ENCODE data around the gene ERBB4. TPM values are rescaled to one million over a fixed set of nuclear protein-coding genes. Genes with fewer than 3 reads are reported as not detected.

The ERBB4 gene
- total and polyA plus RNA-seq, 2 of the 8 experiments (the other 6 are each of a cell fraction or from before 2014, with no cell fraction given): 0.34 to 1.3 TPM

DNA sequence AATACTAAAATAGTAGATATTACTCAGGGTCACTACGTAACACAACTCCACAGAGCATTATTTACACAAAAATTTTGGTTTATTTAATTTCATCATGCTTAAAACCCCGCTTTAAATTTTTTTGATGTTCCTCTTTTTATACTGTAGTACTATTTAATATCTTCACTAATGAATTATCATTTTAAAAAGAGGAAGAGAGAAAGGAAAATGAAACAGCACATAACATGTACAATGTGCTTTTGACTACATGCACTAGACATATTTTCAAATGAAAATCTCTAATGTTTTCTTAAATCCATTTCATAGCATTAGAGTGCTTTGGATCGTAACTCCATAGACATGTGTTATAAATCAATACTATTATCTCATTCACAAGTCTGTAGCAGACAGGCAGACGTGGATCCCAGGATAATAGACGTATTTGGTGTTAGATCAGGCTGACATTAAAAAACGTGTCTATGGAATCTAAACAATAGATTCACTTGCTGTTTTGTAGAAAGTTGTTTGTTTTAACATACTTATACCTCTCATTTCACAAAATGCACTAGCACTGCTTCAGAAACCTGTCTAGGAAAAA lies 1085.2 kb downstream of the ERBB4 start:
- H4K91ac ChIP-seq (replicated peaks; ENCODE audit: insufficient read length, low read length): no peak overlapping the region
- H2BK20ac ChIP-seq (ENCODE audit: low read length): no peak overlapping the region
- H3K18ac ChIP-seq (ENCODE audit: extremely low read depth, low read length): no peak overlapping the region
- H3K36me3 ChIP-seq (ENCODE audit: control insufficient read depth in 2 of 4, insufficient read depth in 4 of 4, low read length in 3 of 4): no peaks in the 10 kb centered on the region
- no peaks in the 10 kb centered on the region for H3K23me2 ChIP-seq (ENCODE audit: low read depth, low read length)
- H2BK15ac ChIP-seq (ENCODE audit: low read length): no peak overlapping the region
- H3K56ac ChIP-seq (replicated peaks; ENCODE audit: insufficient read length, low read depth, low read length): no peak overlapping the region
- H3K27me3 ChIP-seq (replicated peaks in 1 of 4; ENCODE audit: control insufficient read depth in 3 of 4, extremely low read depth in 1 of 4, insufficient read depth in 3 of 4, low read length in 3 of 4): no peaks in the 10 kb centered on the region
- DNase-seq (ENCODE audit: low read depth in 1 of 2, low spot score in 2 of 2) (no peak), FAIRE-seq (no peak)
- no peak overlapping the region for H3K4ac ChIP-seq (replicated peaks; ENCODE audit: insufficient read length, low read depth, low read length)
- no peaks in the 10 kb centered on the region for H3K9me3 ChIP-seq (ENCODE audit: insufficient read depth in 2 of 2, low read depth in 1 of 2, low read length in 1 of 2)
- H4K5ac ChIP-seq (ENCODE audit: insufficient read length, low read depth, low read length): no peak overlapping the region
- no peak overlapping the region for H2BK120ac ChIP-seq (replicated peaks; ENCODE audit: low read depth, low read length)
- H2BK5ac ChIP-seq (ENCODE audit: low read depth, low read length): no peak overlapping the region
- no peaks in the 10 kb centered on the region for H3K79me1 ChIP-seq (ENCODE audit: low read depth, low read length)
- no peak overlapping the region for H2AFZ ChIP-seq (ENCODE audit: low read length)
- H3K9ac ChIP-seq (replicated peaks in 1 of 4; ENCODE audit: extremely low read depth in 1 of 4, low read depth in 3 of 4, low read length in 3 of 4): no peak overlapping the region
- H4K8ac ChIP-seq (ENCODE audit: extremely low read depth, insufficient read depth, low read length): no peak overlapping the region
- no peak overlapping the region for H3K4me2 ChIP-seq (ENCODE audit: insufficient read depth in 1 of 2, low read depth in 2 of 2, low read length in 2 of 2)
- no peak overlapping the region for H3K23ac ChIP-seq (ENCODE audit: insufficient read length)
- H4K20me1 ChIP-seq (replicated peaks in 1 of 2; ENCODE audit: control insufficient read depth in 1 of 2, insufficient read depth in 2 of 2, low read length in 2 of 2): no peaks in the 10 kb centered on the region
- no peak overlapping the region for H2AK5ac ChIP-seq (ENCODE audit: low read depth, low read length)
- CTCF ChIA-PET (ENCODE audit: partially characterized antibody): interaction anchor here (0.6 to 3.7 kb wide), 10 partner anchors 11 to 1114 kb away, joined by 3 to 21 read pairs (median 4); no protein-coding TSS in a partner anchor
- POLR2A ChIA-PET (ENCODE audit: partially characterized antibody): no interaction called here
- no peak overlapping the region for H3K4me3 ChIP-seq (ENCODE audit: extremely low read depth in 1 of 4, insufficient read depth in 2 of 4, low read depth in 3 of 4, low read length in 4 of 4)
- H3K14ac ChIP-seq (ENCODE audit: insufficient read length): no peak overlapping the region
- H3K27ac ChIP-seq (ENCODE audit: low read depth, low read length): no peak overlapping the region
- WGBS, 2 experiments (ENCODE audit: extremely low coverage in 1 of 2, insufficient coverage in 1 of 2, insufficient read length in 1 of 2, insufficient replicate concordance in 2 of 2, low coverage in 1 of 2, low lambda C conversion rate in 2 of 2, missing lambda C conversion rate in 1 of 2): 83% methylated on average over 6 of the region's 6 CpGs; no CpG with 5 or more reads in 1 of the 2 experiments
- no peaks in the 10 kb centered on the region for H3K79me2 ChIP-seq (ENCODE audit: control insufficient read depth in 1 of 2, insufficient read depth in 2 of 2, low read length in 2 of 2)
- no peak overlapping the region for H2BK12ac ChIP-seq (ENCODE audit: low read depth, low read length)
- no peaks in the 10 kb centered on the region for H3K4me1 ChIP-seq (replicated peaks in 1 of 4; ENCODE audit: control insufficient read depth in 3 of 4, insufficient read depth in 4 of 4, low read length in 3 of 4)
- TF ChIP-seq CHD2 (IDR thresholded peaks at IDR 0.05; ENCODE audit: low read length) (no peak), SP1 (IDR thresholded peaks at IDR 0.05; ENCODE audit: low read depth, low read length) (no peak), TCF12 (IDR thresholded peaks at IDR 0.05; ENCODE audit: low read depth, low read length) (no peak), SAP30 (IDR thresholded peaks at IDR 0.05; ENCODE audit: insufficient read depth, insufficient replicate concordance, low read length) (no peak), GABPA (IDR thresholded peaks at IDR 0.05; ENCODE audit: borderline replicate concordance, insufficient read depth, low read length) (no peak), HDAC6 (IDR thresholded peaks at IDR 0.05; ENCODE audit: low read depth, low read length) (no peak), SP2 (IDR thresholded peaks at IDR 0.05; ENCODE audit: low read length) (no peak), SUZ12 (IDR thresholded peaks at IDR 0.05; ENCODE audit: low read length) (no peak)
